Hepatocyte (in vitro differentiated cells): ENCODE measurements around the gene ABCA1. TPM values are rescaled to one million over a fixed set of nuclear protein-coding genes. Genes with fewer than 3 reads are reported as not detected.
A peak's percentile ranks its signal among the peaks of the same experiment; 100 is the strongest.
"Not testable (repeated sequence)": the region's sequence is repeated elsewhere in the genome, so short reads cannot be mapped to it uniquely, and the experiment has no call there.

Experiments used
- DNase-seq: peaks from one replicate; pipeline ENCODE4 v3.0.0-alpha.2; 2016; ENCODE audit warnings: low spot score
- H2AFZ ChIP-seq: fragments of 200-600 bp; sonication (generic); 2 replicates; pipeline ENCODE4 v1.6.0; 2016; ENCODE audit warnings: antibody characterized with exemption, mild to moderate bottlenecking
- H3K27ac ChIP-seq: fragments of 200-600 bp; sonication (generic); 2 replicates; pipeline ENCODE4 v1.5.1; 2016; ENCODE audit warnings: mild to moderate bottlenecking
- H3K27me3 ChIP-seq: fragments of 200-600 bp; sonication (generic); 2 replicates; pipeline ENCODE4 v1.6.1; 2016
- H3K36me3 ChIP-seq: fragments of 200-600 bp; sonication (generic); replicated peaks from 2 replicates; pipeline ENCODE4 v1.5.1; 2016; ENCODE audit warnings: low read depth; ENCODE audit not compliant: insufficient read depth
- H3K4me1 ChIP-seq: fragments of 200-600 bp; sonication (generic); 2 replicates; pipeline ENCODE4 v1.5.1; 2016; ENCODE audit warnings: mild to moderate bottlenecking, moderate library complexity; ENCODE audit not compliant: insufficient read depth
- H3K4me2 ChIP-seq: fragments of 200-600 bp; sonication (generic); 2 replicates; pipeline ENCODE4 v1.6.0; 2016
- H3K4me3 ChIP-seq: fragments of 200-600 bp; sonication (generic); 2 replicates; pipeline ENCODE4 v1.5.1; 2016; ENCODE audit warnings: mild to moderate bottlenecking
- H3K79me2 ChIP-seq: fragments of 200-600 bp; sonication (generic); 2 replicates; pipeline ENCODE4 v1.6.0; 2017; ENCODE audit warnings: mild to moderate bottlenecking
- H3K9me2 ChIP-seq: fragments of 200-600 bp; sonication (generic); replicated peaks from 2 replicates; pipeline ENCODE4 v1.6.0; 2017; ENCODE audit warnings: mild to moderate bottlenecking; ENCODE audit not compliant: insufficient read depth
- H3K9me3 ChIP-seq: fragments of 200-600 bp; sonication (generic); 2 replicates; pipeline ENCODE4 v1.5.1; 2016; ENCODE audit warnings: low read depth, mild to moderate bottlenecking
- H4K20me1 ChIP-seq: fragments of 200-600 bp; sonication (generic); 2 replicates; pipeline ENCODE4 v1.6.0; 2016; ENCODE audit warnings: mild to moderate bottlenecking; ENCODE audit not compliant: insufficient read depth, poor library complexity, severe bottlenecking
- EZH2 ChIP-seq: fragments of 200-600 bp; sonication (generic); IDR thresholded peaks from 2 replicates; pipeline ENCODE4 v1.6.1; 2016; ENCODE audit warnings: antibody characterized with exemption, mild to moderate bottlenecking, borderline replicate concordance
- EZH2phosphoT487 ChIP-seq: fragments of 200-600 bp; sonication (generic); IDR thresholded peaks from one replicate; pipeline ENCODE4 v1.6.1; 2018; ENCODE audit warnings: antibody characterized with exemption, mild to moderate bottlenecking, low read depth, moderate library complexity; ENCODE audit not compliant: unreplicated experiment, severe bottlenecking
- WGBS: methylation state at CpG from one replicate; pipeline ENCODE4 v1.1.6; 2016; ENCODE audit warnings: low lambda C conversion rate; ENCODE audit errors: missing lambda C conversion rate; 5-methylcytosine and 5-hydroxymethylcytosine counted together
- polyA plus RNA-seq: library from polyadenylated mRNA; unstranded; fragments of >200 nt; fragmentation: Nextera tagmentation; extraction: Ambion mirVana; gene quantifications from 2 replicates; pipeline ENCODE4 v1.2.1, GENCODE V29; 2016
- total RNA-seq: library from RNA; depleted of rRNA; stranded (reverse); fragments of >200 nt; gene quantifications from 2 replicates; pipeline ENCODE4 v1.2.3, GENCODE V29; 2014
- TF ChIP-seq, protein P1 (sequence below): fragments of 200-600 bp; sonication (generic); IDR thresholded peaks from 2 replicates; pipeline ENCODE4 v1.5.1; 2016; ENCODE audit warnings: antibody characterized with exemption, mild to moderate bottlenecking; ENCODE audit not compliant: poor library complexity

Gene ABCA1
- total and polyA plus RNA-seq, 2 experiments from 2014 or later = 14.5 to 87.4 TPM

DNA sequence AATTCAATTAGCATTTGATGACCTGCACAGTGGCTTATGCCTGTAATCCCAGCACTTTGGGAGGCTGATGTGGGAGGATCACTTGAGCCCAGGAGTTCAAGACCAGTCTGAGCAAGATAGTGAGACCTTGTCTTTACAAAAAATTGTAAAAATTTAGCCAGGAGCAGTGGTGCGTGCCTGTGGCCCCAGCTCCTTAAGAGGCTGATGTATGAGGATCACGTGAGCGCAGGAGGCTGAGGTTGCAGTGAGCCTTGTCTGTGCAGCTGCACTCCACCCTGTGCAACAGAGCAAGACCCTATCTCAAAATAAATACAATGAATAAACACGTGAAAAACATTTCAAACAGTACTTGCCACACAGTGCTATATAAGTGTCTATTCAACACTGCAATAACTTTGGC lies 4.2 kb downstream of the ABCA1 start:
- Histone ChIP-seq H4K20me1 (peaks cover 70% of the 10 kb centered on the region), H3K36me3 (no peaks in the 10 kb centered on the region)
- WGBS = 76% methylated on average over 4 of the region's 4 CpGs

DNA sequence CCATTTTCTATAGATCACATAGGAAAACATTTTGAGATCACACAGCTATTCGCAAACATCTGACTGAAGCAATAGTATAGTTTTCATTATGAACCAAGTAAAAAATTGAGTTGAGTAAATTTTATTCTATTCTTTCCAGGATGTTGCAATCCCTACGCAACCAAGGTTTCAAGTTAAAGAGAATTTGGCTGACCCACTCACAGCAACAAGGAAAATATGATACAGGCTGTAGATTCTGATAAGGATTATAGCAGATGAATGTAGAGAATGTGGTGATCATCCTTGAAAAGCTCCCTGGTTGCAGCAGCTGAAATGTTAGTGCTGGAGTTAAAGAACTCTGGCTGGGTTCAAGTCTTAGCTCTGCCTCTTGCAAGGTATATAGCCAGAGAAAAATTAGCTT lies 4.7 kb downstream of the ABCA1 start:
- no peaks in the 10 kb centered on the region for H3K9me2 ChIP-seq
- DNase-seq = no peak
- no peaks in the 10 kb centered on the region for H3K36me3 ChIP-seq
- H3K4me1 ChIP-seq = peaks cover 12% of the 10 kb centered on the region
- H3K4me3 ChIP-seq = no peak overlapping the region
- no peak overlapping the region for H2AFZ ChIP-seq
- no peaks in the 10 kb centered on the region for H3K9me3 ChIP-seq
- peaks cover 94% of the 10 kb centered on the region for H3K79me2 ChIP-seq
- H3K4me2 ChIP-seq = peak overlapping the region; percentile 85
- TF ChIP-seq, protein P1, sequence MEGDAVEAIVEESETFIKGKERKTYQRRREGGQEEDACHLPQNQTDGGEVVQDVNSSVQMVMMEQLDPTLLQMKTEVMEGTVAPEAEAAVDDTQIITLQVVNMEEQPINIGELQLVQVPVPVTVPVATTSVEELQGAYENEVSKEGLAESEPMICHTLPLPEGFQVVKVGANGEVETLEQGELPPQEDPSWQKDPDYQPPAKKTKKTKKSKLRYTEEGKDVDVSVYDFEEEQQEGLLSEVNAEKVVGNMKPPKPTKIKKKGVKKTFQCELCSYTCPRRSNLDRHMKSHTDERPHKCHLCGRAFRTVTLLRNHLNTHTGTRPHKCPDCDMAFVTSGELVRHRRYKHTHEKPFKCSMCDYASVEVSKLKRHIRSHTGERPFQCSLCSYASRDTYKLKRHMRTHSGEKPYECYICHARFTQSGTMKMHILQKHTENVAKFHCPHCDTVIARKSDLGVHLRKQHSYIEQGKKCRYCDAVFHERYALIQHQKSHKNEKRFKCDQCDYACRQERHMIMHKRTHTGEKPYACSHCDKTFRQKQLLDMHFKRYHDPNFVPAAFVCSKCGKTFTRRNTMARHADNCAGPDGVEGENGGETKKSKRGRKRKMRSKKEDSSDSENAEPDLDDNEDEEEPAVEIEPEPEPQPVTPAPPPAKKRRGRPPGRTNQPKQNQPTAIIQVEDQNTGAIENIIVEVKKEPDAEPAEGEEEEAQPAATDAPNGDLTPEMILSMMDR = no peak
- TF ChIP-seq EZH2 = no peak
- H4K20me1 ChIP-seq = peaks cover 74% of the 10 kb centered on the region
- WGBS = 88% methylated on average over 2 of the region's 2 CpGs
- H3K27ac ChIP-seq = peak overlapping the region; percentile 2
- no peaks in the 10 kb centered on the region for H3K27me3 ChIP-seq

More for the DNA sequence above, 4.2 kb downstream of the ABCA1 start:
- Histone ChIP-seq H3K27ac (no peak overlapping the region), H2AFZ (no peak overlapping the region), H3K9me3 (no peaks in the 10 kb centered on the region), H3K79me2 (peaks cover 89% of the 10 kb centered on the region), H3K27me3 (no peaks in the 10 kb centered on the region), H3K4me1 (peaks cover 17% of the 10 kb centered on the region), H3K4me3 (no peak overlapping the region), H3K9me2 (no peaks in the 10 kb centered on the region), H3K4me2 (peak overlapping the region; percentile 85)
- TF ChIP-seq, protein P1 = no peak
- TF ChIP-seq EZH2 (no peak), EZH2phosphoT487 (no peak)
- DNase-seq = no peak

GRCh38 chr9:104922748-104923147 lies 5.2 kb downstream of the ABCA1 start:
- not testable (repeated sequence) for H3K4me3 ChIP-seq, DNase-seq, H3K9me2 ChIP-seq, H3K36me3 ChIP-seq, H3K9me3 ChIP-seq, H2AFZ ChIP-seq, H3K27me3 ChIP-seq
- WGBS = 89% methylated on average over 7 of the region's 7 CpGs
- peaks cover 98% of the 10 kb centered on the region for H3K79me2 ChIP-seq
- peaks cover 79% of the 10 kb centered on the region for H4K20me1 ChIP-seq
- H3K27ac ChIP-seq = peak overlapping the region; percentile 2
- H3K4me2 ChIP-seq = peak overlapping the region; percentile 85
- H3K4me1 ChIP-seq = peaks cover 12% of the 10 kb centered on the region

DNA sequence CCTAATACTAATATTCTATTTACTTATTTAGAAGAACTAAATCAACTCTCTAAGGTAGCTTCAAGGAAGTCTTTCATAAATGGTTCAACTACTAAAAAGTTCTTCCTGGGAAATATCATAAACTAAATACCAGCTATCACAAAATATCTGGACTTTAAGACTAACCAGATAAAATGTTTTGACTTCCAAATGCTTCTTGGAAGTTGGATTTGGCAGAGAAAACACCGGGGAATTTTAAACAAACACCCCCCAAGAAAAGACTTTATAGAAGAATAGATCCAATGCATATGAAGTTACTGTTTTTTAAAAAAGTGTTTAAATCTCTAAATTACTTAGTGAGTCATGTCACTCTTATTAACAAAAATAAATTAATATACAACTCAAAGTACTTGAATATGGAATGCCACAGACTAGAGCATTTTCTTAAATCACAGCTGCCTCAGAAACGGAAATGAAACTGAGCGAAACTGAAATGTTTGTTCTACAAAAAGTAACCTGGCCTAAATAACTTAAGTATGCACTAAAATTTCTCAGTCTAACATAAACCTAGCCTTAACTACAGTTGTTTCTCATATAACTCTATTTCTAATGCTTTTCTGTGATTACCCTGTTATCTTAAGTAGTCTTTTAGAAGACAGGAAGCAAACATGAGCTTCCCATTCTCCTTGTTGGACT lies 6.8 kb downstream of the ABCA1 start:
- Histone ChIP-seq H3K27me3 (no peaks in the 10 kb centered on the region), H2AFZ (no peak overlapping the region), H3K4me2 (peak overlapping the region; percentile 42), H4K20me1 (peaks cover 95% of the 10 kb centered on the region), H3K9me2 (no peaks in the 10 kb centered on the region), H3K79me2 (peaks cover 100% of the 10 kb centered on the region), H3K4me3 (no peak overlapping the region), H3K36me3 (no peaks in the 10 kb centered on the region), H3K9me3 (no peaks in the 10 kb centered on the region), H3K27ac (peak overlapping the region; percentile 26), H3K4me1 (peaks cover 12% of the 10 kb centered on the region)
- no peak for DNase-seq
- TF ChIP-seq, protein P1 = no peak
- TF ChIP-seq EZH2phosphoT487 (no peak), EZH2 (no peak)
- WGBS = 57% methylated on average over 3 of the region's 3 CpGs
